Measurements from ENCODE around the gene REXO4. TPM values are rescaled to one million over a fixed set of nuclear protein-coding genes. Genes with fewer than 3 reads are reported as not detected.

The REXO4 gene
- polyA plus RNA-seq, 1 of the 3 experiments (the other 2 are of a cell fraction): 37.3 TPM

- no peaks in the 10 kb centered on the region for H3K9me3 ChIP-seq
- 100% methylated on average over 5 of the region's 7 CpGs for WGBS (ENCODE audit: low lambda C conversion rate)
- no peaks in the 10 kb centered on the region for H3K9me2 ChIP-seq
- peaks cover 29 to 45% of the 10 kb centered on the region in 2 experiments for H3K36me3 ChIP-seq (replicated peaks in 1 of 2; ENCODE audit: control insufficient read depth in 1 of 2, insufficient read depth in 2 of 2, low read length in 1 of 2)
- H3K4me1 ChIP-seq (ENCODE audit: control insufficient read depth in 1 of 2, insufficient read depth in 2 of 2, low read depth in 1 of 2, low read length in 1 of 2): peaks cover 5 to 44% of the 10 kb centered on the region in 2 experiments; a peak in 3 of 4 replicates
- no peak overlapping the region for H3K4me2 ChIP-seq
- no peak overlapping the region for H2AFZ ChIP-seq (ENCODE audit: low read depth)
- no peak for DNase-seq
- H3K9ac ChIP-seq: no peak overlapping the region
- TF ChIP-seq TEAD4 (IDR thresholded peaks at IDR 0.05; ENCODE audit: borderline replicate concordance, insufficient read depth): no peak
- no peak for TF ChIP-seq RCOR1 (IDR thresholded peaks at IDR 0.05; ENCODE audit: low read length)
- TF ChIP-seq TAF1 (IDR thresholded peaks at IDR 0.05; ENCODE audit: borderline replicate concordance, low read depth, low read length): no peak
- no peak for TF ChIP-seq NFIC (IDR thresholded peaks at IDR 0.05; ENCODE audit: borderline replicate concordance)
- TF ChIP-seq TCF12 (IDR thresholded peaks at IDR 0.05): no peak
- TF ChIP-seq MXI1 (IDR thresholded peaks at IDR 0.05; ENCODE audit: low read depth, low read length): no peak
- TF ChIP-seq, protein P1, sequence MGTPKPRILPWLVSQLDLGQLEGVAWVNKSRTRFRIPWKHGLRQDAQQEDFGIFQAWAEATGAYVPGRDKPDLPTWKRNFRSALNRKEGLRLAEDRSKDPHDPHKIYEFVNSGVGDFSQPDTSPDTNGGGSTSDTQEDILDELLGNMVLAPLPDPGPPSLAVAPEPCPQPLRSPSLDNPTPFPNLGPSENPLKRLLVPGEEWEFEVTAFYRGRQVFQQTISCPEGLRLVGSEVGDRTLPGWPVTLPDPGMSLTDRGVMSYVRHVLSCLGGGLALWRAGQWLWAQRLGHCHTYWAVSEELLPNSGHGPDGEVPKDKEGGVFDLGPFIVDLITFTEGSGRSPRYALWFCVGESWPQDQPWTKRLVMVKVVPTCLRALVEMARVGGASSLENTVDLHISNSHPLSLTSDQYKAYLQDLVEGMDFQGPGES (IDR thresholded peaks at IDR 0.05; ENCODE audit: low read depth, low read length): no peak
- TF ChIP-seq EP300 (IDR thresholded peaks at IDR 0.05; ENCODE audit: borderline replicate concordance in 1 of 2, low read depth in 1 of 2, low read length in 1 of 2): no peak
- TF ChIP-seq FOXM1 (IDR thresholded peaks at IDR 0.05; ENCODE audit: low read depth): no peak
- TF ChIP-seq, protein P2, sequence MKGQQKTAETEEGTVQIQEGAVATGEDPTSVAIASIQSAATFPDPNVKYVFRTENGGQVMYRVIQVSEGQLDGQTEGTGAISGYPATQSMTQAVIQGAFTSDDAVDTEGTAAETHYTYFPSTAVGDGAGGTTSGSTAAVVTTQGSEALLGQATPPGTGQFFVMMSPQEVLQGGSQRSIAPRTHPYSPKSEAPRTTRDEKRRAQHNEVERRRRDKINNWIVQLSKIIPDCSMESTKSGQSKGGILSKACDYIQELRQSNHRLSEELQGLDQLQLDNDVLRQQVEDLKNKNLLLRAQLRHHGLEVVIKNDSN (IDR thresholded peaks at IDR 0.05; ENCODE audit: borderline replicate concordance, low read depth): no peak
- no peak for TF ChIP-seq RXRA (IDR thresholded peaks at IDR 0.05; ENCODE audit: borderline replicate concordance, low read depth)
- no peak for TF ChIP-seq EZH2phosphoT487 (IDR thresholded peaks at IDR 0.05; ENCODE audit: borderline replicate concordance, low read depth)
- TF ChIP-seq, protein P3, sequence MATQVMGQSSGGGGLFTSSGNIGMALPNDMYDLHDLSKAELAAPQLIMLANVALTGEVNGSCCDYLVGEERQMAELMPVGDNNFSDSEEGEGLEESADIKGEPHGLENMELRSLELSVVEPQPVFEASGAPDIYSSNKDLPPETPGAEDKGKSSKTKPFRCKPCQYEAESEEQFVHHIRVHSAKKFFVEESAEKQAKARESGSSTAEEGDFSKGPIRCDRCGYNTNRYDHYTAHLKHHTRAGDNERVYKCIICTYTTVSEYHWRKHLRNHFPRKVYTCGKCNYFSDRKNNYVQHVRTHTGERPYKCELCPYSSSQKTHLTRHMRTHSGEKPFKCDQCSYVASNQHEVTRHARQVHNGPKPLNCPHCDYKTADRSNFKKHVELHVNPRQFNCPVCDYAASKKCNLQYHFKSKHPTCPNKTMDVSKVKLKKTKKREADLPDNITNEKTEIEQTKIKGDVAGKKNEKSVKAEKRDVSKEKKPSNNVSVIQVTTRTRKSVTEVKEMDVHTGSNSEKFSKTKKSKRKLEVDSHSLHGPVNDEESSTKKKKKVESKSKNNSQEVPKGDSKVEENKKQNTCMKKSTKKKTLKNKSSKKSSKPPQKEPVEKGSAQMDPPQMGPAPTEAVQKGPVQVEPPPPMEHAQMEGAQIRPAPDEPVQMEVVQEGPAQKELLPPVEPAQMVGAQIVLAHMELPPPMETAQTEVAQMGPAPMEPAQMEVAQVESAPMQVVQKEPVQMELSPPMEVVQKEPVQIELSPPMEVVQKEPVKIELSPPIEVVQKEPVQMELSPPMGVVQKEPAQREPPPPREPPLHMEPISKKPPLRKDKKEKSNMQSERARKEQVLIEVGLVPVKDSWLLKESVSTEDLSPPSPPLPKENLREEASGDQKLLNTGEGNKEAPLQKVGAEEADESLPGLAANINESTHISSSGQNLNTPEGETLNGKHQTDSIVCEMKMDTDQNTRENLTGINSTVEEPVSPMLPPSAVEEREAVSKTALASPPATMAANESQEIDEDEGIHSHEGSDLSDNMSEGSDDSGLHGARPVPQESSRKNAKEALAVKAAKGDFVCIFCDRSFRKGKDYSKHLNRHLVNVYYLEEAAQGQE (IDR thresholded peaks at IDR 0.05; ENCODE audit: low read depth, low read length): no peak
- POLR2A ChIA-PET: interaction anchor here (1.3 kb wide), 1 partner anchor 21 kb away, joined by 3 read pairs; no protein-coding TSS in a partner anchor
- H3K4me3 ChIP-seq (ENCODE audit: low read depth in 2 of 2, low read length in 1 of 2): no peak overlapping the region
- peaks cover under 1% of the 10 kb centered on the region for H3F3A ChIP-seq (replicated peaks; ENCODE audit: insufficient read depth)
- H3K79me2 ChIP-seq (ENCODE audit: insufficient read depth): peaks cover 90% of the 10 kb centered on the region
- H3K27ac ChIP-seq (ENCODE audit: low read depth in 2 of 2, low read length in 1 of 2): no peak overlapping the region; a peak in 1 of 4 replicates
- no peaks in the 10 kb centered on the region for H3K27me3 ChIP-seq (ENCODE audit: insufficient read depth)
- CTCF ChIA-PET: interaction anchor here (1.1 to 2.5 kb wide), 4 partner anchors 10 to 114 kb away, joined by 3 to 7 read pairs (median 6); partner anchors contain the start of genes SURF1 and SURF2
- peaks cover 81% of the 10 kb centered on the region for H4K20me1 ChIP-seq (ENCODE audit: insufficient read depth)
Measured at GRCh38 chr9:133372144-133372543, 45.7 kb downstream of the REXO4 start.
